ENCODE data around the gene ADCY4. TPM values are rescaled to one million over a fixed set of nuclear protein-coding genes. Genes with fewer than 3 reads are reported as not detected.
A peak's percentile ranks its signal among the peaks of the same experiment; 100 is the strongest.

Gene ADCY4
- total and polyA plus RNA-seq, 2 of the 13 experiments (the other 11 are each of a cell fraction or from before 2014, with no cell fraction given), result 0.03 TPM; not detected in 1

DNA sequence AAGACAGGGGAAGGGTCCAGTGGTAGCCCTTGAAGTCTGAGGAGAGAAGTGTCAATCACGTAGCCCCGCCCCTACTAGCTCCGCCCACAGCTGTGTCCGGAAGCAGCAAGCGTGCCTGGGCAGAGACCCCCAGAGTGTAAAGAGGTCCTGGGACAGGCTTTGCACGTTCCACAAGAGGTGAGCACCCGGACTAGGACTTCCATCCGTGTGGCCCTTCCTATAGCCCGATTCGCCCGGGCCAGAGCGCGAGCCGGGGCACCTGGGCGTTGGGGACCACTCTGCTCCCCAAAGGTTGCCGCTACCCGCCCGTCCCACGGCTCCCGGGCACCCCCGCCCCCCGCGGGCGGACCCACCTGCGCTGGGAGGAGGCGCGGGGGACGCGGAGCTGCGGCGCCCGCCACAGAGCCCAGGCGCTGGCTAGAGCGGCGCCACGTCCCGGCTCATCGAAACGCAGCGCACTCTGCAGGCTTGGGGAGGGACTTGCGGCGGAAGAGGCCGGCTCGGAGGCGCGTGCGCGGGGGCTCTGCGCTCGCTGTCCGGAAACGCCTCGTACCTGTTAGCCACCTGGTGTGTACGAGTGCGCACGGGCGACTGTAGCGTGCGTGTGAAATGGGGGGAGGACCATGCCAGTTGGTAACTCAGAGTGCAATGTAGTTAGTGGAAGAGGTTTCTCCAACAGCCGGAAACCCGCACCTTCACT, 63.6 kb downstream of the ADCY4 start, which contains the start of gene RABGGTA (continued):
- TF ChIP-seq ELF1 (CRISPR knock-in tag; IDR thresholded peaks at IDR 0.05), result peak; percentile 87
- peak; percentile 99 for TF ChIP-seq NRL (CRISPR knock-in tag; IDR thresholded peaks at IDR 0.05; ENCODE audit: borderline replicate concordance)
- peak; percentile 60 for TF ChIP-seq STAG1 (CRISPR knock-in tag; IDR thresholded peaks at IDR 0.05)
- TF ChIP-seq NFE2L1 (CRISPR knock-in tag; IDR thresholded peaks at IDR 0.05; ENCODE audit: borderline replicate concordance), result no peak
- TF ChIP-seq, protein P1, sequence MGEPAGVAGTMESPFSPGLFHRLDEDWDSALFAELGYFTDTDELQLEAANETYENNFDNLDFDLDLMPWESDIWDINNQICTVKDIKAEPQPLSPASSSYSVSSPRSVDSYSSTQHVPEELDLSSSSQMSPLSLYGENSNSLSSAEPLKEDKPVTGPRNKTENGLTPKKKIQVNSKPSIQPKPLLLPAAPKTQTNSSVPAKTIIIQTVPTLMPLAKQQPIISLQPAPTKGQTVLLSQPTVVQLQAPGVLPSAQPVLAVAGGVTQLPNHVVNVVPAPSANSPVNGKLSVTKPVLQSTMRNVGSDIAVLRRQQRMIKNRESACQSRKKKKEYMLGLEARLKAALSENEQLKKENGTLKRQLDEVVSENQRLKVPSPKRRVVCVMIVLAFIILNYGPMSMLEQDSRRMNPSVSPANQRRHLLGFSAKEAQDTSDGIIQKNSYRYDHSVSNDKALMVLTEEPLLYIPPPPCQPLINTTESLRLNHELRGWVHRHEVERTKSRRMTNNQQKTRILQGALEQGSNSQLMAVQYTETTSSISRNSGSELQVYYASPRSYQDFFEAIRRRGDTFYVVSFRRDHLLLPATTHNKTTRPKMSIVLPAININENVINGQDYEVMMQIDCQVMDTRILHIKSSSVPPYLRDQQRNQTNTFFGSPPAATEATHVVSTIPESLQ (CRISPR knock-in tag; conservative IDR thresholded peaks at IDR 0.05), result peak; percentile 98
- TF ChIP-seq, protein P2, sequence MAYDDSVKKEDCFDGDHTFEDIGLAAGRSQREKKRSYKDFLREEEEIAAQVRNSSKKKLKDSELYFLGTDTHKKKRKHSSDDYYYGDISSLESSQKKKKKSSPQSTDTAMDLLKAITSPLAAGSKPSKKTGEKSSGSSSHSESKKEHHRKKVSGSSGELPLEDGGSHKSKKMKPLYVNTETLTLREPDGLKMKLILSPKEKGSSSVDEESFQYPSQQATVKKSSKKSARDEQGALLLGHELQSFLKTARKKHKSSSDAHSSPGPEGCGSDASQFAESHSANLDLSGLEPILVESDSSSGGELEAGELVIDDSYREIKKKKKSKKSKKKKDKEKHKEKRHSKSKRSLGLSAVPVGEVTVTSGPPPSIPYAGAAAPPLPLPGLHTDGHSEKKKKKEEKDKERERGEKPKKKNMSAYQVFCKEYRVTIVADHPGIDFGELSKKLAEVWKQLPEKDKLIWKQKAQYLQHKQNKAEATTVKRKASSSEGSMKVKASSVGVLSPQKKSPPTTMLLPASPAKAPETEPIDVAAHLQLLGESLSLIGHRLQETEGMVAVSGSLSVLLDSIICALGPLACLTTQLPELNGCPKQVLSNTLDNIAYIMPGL (CRISPR knock-in tag; IDR thresholded peaks at IDR 0.05; ENCODE audit: borderline replicate concordance in 1 of 2, low read depth in 1 of 2), result peak; percentile 100
- TF ChIP-seq HDAC2 (CRISPR knock-in tag; IDR thresholded peaks at IDR 0.05), result peak; percentile 97
- TF ChIP-seq, protein P3, sequence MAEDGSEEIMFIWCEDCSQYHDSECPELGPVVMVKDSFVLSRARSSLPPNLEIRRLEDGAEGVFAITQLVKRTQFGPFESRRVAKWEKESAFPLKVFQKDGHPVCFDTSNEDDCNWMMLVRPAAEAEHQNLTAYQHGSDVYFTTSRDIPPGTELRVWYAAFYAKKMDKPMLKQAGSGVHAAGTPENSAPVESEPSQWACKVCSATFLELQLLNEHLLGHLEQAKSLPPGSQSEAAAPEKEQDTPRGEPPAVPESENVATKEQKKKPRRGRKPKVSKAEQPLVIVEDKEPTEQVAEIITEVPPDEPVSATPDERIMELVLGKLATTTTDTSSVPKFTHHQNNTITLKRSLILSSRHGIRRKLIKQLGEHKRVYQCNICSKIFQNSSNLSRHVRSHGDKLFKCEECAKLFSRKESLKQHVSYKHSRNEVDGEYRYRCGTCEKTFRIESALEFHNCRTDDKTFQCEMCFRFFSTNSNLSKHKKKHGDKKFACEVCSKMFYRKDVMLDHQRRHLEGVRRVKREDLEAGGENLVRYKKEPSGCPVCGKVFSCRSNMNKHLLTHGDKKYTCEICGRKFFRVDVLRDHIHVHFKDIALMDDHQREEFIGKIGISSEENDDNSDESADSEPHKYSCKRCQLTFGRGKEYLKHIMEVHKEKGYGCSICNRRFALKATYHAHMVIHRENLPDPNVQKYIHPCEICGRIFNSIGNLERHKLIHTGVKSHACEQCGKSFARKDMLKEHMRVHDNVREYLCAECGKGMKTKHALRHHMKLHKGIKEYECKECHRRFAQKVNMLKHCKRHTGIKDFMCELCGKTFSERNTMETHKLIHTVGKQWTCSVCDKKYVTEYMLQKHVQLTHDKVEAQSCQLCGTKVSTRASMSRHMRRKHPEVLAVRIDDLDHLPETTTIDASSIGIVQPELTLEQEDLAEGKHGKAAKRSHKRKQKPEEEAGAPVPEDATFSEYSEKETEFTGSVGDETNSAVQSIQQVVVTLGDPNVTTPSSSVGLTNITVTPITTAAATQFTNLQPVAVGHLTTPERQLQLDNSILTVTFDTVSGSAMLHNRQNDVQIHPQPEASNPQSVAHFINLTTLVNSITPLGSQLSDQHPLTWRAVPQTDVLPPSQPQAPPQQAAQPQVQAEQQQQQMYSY (CRISPR knock-in tag; IDR thresholded peaks at IDR 0.05), result peak; percentile 86
- no peak; the same call in 1 of the 2 replicates for TF ChIP-seq ZNF3 (CRISPR knock-in tag; IDR thresholded peaks at IDR 0.05)
- peak; percentile 33; the same call in 1 of the 2 replicates for TF ChIP-seq PAF1 (CRISPR knock-in tag; IDR thresholded peaks at IDR 0.05)
- peak; percentile 51 for TF ChIP-seq CHD2 (IDR thresholded peaks at IDR 0.05; ENCODE audit: low read depth, low read length)
- TF ChIP-seq NR1H2 (CRISPR knock-in tag; IDR thresholded peaks at IDR 0.05; ENCODE audit: borderline replicate concordance, low read depth), result peak; percentile 98; the same call in 1 of the 2 replicates
- peak; percentile 98 for TF ChIP-seq ZNF225 (CRISPR knock-in tag; IDR thresholded peaks at IDR 0.05)
- TF ChIP-seq, protein P4, sequence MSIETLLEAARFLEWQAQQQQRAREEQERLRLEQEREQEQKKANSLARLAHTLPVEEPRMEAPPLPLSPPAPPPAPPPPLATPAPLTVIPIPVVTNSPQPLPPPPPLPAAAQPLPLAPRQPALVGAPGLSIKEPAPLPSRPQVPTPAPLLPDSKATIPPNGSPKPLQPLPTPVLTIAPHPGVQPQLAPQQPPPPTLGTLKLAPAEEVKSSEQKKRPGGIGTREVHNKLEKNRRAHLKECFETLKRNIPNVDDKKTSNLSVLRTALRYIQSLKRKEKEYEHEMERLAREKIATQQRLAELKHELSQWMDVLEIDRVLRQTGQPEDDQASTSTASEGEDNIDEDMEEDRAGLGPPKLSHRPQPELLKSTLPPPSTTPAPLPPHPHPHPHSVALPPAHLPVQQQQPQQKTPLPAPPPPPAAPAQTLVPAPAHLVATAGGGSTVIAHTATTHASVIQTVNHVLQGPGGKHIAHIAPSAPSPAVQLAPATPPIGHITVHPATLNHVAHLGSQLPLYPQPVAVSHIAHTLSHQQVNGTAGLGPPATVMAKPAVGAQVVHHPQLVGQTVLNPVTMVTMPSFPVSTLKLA (IDR thresholded peaks at IDR 0.05), result peak; percentile 58
- TF ChIP-seq ZFP36 (IDR thresholded peaks at IDR 0.05; ENCODE audit: borderline replicate concordance, low read depth, low read length, partially characterized antibody), result no peak
- TF ChIP-seq, protein P5, sequence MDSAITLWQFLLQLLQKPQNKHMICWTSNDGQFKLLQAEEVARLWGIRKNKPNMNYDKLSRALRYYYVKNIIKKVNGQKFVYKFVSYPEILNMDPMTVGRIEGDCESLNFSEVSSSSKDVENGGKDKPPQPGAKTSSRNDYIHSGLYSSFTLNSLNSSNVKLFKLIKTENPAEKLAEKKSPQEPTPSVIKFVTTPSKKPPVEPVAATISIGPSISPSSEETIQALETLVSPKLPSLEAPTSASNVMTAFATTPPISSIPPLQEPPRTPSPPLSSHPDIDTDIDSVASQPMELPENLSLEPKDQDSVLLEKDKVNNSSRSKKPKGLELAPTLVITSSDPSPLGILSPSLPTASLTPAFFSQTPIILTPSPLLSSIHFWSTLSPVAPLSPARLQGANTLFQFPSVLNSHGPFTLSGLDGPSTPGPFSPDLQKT (CRISPR knock-in tag; IDR thresholded peaks at IDR 0.05; ENCODE audit: borderline replicate concordance), result peak; percentile 98
- TF ChIP-seq IRF2 (CRISPR knock-in tag; IDR thresholded peaks at IDR 0.05), result peak; percentile 100

Measured in HepG2 (cell line).